Esophagus muscularis mucosa (tissue), 2 donors: ENCODE data around the gene JMJD1C.

Experiments used
- POLR2A ChIP-seq: fragments of 450-650 bp; IDR thresholded peaks from one replicate; pipeline ENCODE4 v1.6.1; 2017; ENCODE audit warnings: antibody characterized with exemption, moderate library complexity, mild to moderate bottlenecking, low read depth
- POLR2AphosphoS5 ChIP-seq, 2 donors: sonication (generic); formaldehyde crosslinking; IDR thresholded peaks; one replicate each; pipeline ENCODE4 v1.6.1; 2017; ENCODE audit warnings: antibody characterized with exemption in 2 of 2

DNA sequence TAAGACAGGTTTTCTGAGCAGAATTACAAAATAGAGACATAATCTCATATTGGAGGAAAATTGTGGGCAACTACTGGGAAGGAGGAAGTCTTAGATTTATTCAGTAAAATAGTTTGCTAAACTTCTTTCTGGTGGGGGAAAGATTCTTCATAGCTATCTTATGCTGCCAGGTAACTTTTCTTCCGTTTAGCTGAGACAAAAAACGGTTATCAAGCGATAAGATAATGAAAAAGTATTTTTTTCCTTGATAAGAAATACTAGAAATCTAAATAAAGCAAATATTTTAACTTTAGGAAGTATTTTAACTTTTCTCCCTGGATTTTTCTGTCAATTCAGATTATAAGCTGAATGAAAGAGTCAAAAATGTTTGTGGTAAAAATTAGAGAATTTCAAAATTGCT lies 52.3 kb downstream of the JMJD1C start:
- no peak for TF ChIP-seq POLR2AphosphoS5 (IDR thresholded peaks at IDR 0.05)
- no peak for TF ChIP-seq POLR2A
